Measurements from ENCODE around the gene KANSL1. TPM values are rescaled to one million over a fixed set of nuclear protein-coding genes. Genes with fewer than 3 reads are reported as not detected.

KANSL1 gene
- polyA plus RNA-seq, 1 of the 3 experiments (the other 2 are of a cell fraction): 10.0 TPM

GRCh38 chr17:46011711-46012505 lies 181.3 kb downstream of the KANSL1 start (continued):
- TF ChIP-seq CTCF (IDR thresholded peaks at IDR 0.05) (no peak), RFX5 (IDR thresholded peaks at IDR 0.05; ENCODE audit: low read length) (no peak), SMC3 (IDR thresholded peaks at IDR 0.05; ENCODE audit: low read depth, low read length) (no peak), FOXM1 (IDR thresholded peaks at IDR 0.05; ENCODE audit: low read depth) (no peak), USF1 (IDR thresholded peaks at IDR 0.05; ENCODE audit: borderline replicate concordance, low read depth) (no peak), YY1 (IDR thresholded peaks at IDR 0.05; ENCODE audit: low read depth) (no peak)

GRCh38 chr17:46010597-46011186 lies 182.5 kb downstream of the KANSL1 start:
- Histone ChIP-seq H3K4me3 (ENCODE audit: low read depth in 2 of 2, low read length in 1 of 2) (no peak overlapping the region), H2AFZ (ENCODE audit: low read depth) (no peak overlapping the region), H3K27ac (ENCODE audit: low read depth in 2 of 2, low read length in 1 of 2) (no peak overlapping the region), H3F3A (replicated peaks; ENCODE audit: insufficient read depth) (no peaks in the 10 kb centered on the region), H3K4me1 (ENCODE audit: control insufficient read depth in 1 of 2, insufficient read depth in 2 of 2, low read depth in 1 of 2, low read length in 1 of 2) (peaks cover 0 to 18% of the 10 kb centered on the region in 2 experiments; a peak in 1 of 4 replicates), H3K9me2 (no peaks in the 10 kb centered on the region), H3K9me3 (no peaks in the 10 kb centered on the region), H3K27me3 (ENCODE audit: insufficient read depth) (no peaks in the 10 kb centered on the region), H3K4me2 (no peak overlapping the region), H3K79me2 (ENCODE audit: insufficient read depth) (no peaks in the 10 kb centered on the region), H3K9ac (no peak overlapping the region), H4K20me1 (ENCODE audit: insufficient read depth) (no peaks in the 10 kb centered on the region), H3K36me3 (replicated peaks in 1 of 2; ENCODE audit: control insufficient read depth in 1 of 2, insufficient read depth in 2 of 2, low read length in 1 of 2) (no peaks in the 10 kb centered on the region)
- TF ChIP-seq RXRA (IDR thresholded peaks at IDR 0.05; ENCODE audit: borderline replicate concordance, low read depth) (no peak), GABPA (IDR thresholded peaks at IDR 0.05; ENCODE audit: low read depth) (no peak), JUND (IDR thresholded peaks at IDR 0.05) (no peak), FOXM1 (IDR thresholded peaks at IDR 0.05; ENCODE audit: low read depth) (no peak), ZBTB33 (IDR thresholded peaks at IDR 0.05; ENCODE audit: borderline replicate concordance, low read depth) (no peak), ELF1 (IDR thresholded peaks at IDR 0.05) (no peak), SIN3A (IDR thresholded peaks at IDR 0.05; ENCODE audit: borderline replicate concordance, low read depth, low read length) (no peak), GATA2 (CRISPR knock-in tag; IDR thresholded peaks at IDR 0.05) (no peak), NFIC (IDR thresholded peaks at IDR 0.05; ENCODE audit: borderline replicate concordance) (no peak), SMC3 (IDR thresholded peaks at IDR 0.05; ENCODE audit: low read depth, low read length) (no peak), USF1 (IDR thresholded peaks at IDR 0.05; ENCODE audit: borderline replicate concordance, low read depth) (no peak)
- DNase-seq: no peak
- ChIA-PET POLR2A (no interaction called here), CTCF (interaction anchor here (0.7 kb wide), 1 partner anchor 12 kb away, joined by 3 read pairs; the partner anchor contains the start of gene STH)
- 72% methylated on average over 12 of the region's 16 CpGs for WGBS (ENCODE audit: low lambda C conversion rate)
